Measurements from ENCODE around the gene CNEP1R1. TPM values are rescaled to one million over a fixed set of nuclear protein-coding genes. Genes with fewer than 3 reads are reported as not detected.

Gene CNEP1R1
- total and polyA plus RNA-seq, 3 donors from 2014 or later: 39.7 to 64.1 (median 51.5) TPM

DNA sequence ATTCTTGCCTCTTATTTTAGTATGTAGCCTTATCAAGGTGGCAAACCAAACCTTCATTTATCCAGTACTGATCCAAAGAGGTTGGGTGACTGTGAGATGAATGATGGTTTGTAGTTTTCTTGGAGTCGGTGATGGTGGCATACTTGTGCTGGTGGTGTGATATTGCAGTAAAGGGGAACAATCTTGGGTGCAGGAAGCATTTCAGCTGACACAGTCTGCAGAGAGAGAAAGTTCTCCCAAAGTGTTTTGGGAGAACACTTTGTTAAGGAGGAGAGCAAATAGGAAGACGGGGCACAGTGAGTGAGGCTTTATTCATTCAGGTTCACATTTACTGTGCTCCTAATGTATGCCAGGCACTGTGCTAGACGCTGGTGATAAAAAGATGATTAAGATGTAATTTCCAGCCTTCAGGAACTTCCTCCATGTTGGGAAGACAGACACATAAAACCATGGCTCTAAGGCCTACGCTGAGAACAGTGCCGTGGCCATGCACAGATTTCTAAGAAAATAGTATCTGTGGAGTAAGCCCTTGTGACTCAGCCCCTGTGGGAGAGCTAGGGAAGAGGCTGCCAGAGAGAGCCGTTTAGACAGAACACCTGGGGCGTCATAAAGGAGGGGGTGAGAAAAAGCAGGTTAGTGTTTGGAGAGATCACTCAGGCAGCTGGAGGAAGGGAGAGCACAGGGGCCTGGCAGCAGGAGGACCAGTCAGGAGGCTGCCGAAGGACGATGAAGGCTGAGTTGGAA is 54.5 kb downstream of the CNEP1R1 start:
- intact Hi-C loops (cut with DNase I; ENCODE audit: low total_unique reads): no loop called here
- H3K36me3 ChIP-seq (ENCODE audit: low read depth, missing control alignments): no peaks in the 10 kb centered on the region

DNA sequence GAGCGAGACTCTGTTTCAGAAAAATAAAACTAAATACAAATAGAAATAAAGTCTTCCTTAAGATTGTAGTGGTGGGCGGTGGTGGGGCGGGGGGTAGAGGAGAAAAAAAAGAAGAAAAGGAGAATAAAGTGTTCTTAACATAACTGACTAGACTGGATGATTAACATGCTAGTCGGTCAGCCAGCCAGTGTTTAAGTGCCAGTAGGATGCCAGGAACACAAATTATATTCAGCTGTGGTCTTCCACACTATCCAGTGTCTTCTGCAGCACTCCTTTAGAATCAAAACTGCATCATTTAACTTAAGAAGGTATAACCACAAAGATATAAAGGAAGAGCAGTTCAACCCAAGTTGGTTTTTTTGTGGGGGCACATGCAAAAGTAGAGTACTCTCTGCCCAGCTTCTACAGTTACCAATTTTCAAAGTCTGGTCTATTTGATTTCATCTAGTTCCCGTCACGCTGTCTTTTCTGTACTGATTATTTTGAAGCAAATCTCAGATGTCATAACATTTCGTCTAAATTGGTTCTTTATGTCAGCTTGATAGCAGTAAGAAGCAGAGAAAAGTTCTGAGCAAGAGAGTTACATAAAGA is 56.5 kb downstream of the CNEP1R1 start:
- H3K4me3 ChIP-seq: no peak overlapping the region
- no peaks in the 10 kb centered on the region for H3K4me1 ChIP-seq
- TF ChIP-seq POLR2A (IDR thresholded peaks at IDR 0.05): no peak
- TF ChIP-seq, protein P1, sequence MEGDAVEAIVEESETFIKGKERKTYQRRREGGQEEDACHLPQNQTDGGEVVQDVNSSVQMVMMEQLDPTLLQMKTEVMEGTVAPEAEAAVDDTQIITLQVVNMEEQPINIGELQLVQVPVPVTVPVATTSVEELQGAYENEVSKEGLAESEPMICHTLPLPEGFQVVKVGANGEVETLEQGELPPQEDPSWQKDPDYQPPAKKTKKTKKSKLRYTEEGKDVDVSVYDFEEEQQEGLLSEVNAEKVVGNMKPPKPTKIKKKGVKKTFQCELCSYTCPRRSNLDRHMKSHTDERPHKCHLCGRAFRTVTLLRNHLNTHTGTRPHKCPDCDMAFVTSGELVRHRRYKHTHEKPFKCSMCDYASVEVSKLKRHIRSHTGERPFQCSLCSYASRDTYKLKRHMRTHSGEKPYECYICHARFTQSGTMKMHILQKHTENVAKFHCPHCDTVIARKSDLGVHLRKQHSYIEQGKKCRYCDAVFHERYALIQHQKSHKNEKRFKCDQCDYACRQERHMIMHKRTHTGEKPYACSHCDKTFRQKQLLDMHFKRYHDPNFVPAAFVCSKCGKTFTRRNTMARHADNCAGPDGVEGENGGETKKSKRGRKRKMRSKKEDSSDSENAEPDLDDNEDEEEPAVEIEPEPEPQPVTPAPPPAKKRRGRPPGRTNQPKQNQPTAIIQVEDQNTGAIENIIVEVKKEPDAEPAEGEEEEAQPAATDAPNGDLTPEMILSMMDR (IDR thresholded peaks at IDR 0.05): no peak
- WGBS, 2 donors: 81 to 83% methylated on average over 7 of the region's 7 CpGs
- no peak overlapping the region for H3K27ac ChIP-seq
- no peaks in the 10 kb centered on the region for H3K27me3 ChIP-seq
- intact Hi-C loops (cut with DNase I; ENCODE audit: low total_unique reads): no loop called here
- no peaks in the 10 kb centered on the region for H3K36me3 ChIP-seq (ENCODE audit: low read depth, missing control alignments)
- DNase-seq: no peak
- H3K9me3 ChIP-seq: no peaks in the 10 kb centered on the region

More for the DNA sequence above, 54.5 kb downstream of the CNEP1R1 start:
- 77 to 81% methylated on average over 9 of the region's 9 CpGs for WGBS, 2 donors
- no peaks in the 10 kb centered on the region for H3K27me3 ChIP-seq
- no peaks in the 10 kb centered on the region for H3K9me3 ChIP-seq
- no peak for DNase-seq
- H3K4me3 ChIP-seq: no peak overlapping the region
- H3K27ac ChIP-seq: no peak overlapping the region
- TF ChIP-seq POLR2A (IDR thresholded peaks at IDR 0.05): no peak
- TF ChIP-seq, protein P1 (IDR thresholded peaks at IDR 0.05): no peak
- H3K4me1 ChIP-seq: no peaks in the 10 kb centered on the region

DNA sequence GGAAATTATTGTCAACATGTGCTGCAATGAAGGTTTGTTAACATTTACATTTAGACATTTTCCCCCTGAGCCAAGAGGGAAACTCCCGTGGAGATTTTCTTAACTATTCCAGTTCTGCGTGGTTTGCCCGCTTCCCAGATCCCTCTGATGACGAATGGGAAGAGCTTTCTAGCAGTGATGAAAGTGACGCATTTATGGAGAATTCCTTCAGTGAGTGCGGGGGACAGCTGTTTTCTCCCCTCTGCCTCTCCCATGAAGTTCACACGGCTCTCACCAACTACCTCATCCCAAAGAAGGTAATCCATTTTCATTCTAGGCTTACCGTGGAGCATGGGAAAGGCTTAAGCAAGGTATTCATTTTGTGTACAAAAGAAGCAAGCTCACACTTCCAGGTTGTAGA is 59.0 kb downstream of the CNEP1R1 start:
- WGBS, 2 donors: 90 to 91% methylated on average over 8 of the region's 8 CpGs
- Histone ChIP-seq H3K4me1 (no peaks in the 10 kb centered on the region), H3K27ac (no peak overlapping the region), H3K27me3 (no peaks in the 10 kb centered on the region), H3K36me3 (ENCODE audit: low read depth, missing control alignments) (no peaks in the 10 kb centered on the region), H3K4me3 (no peak overlapping the region), H3K9me3 (no peaks in the 10 kb centered on the region)
- DNase-seq: no peak
- no peak for TF ChIP-seq POLR2A (IDR thresholded peaks at IDR 0.05)
- TF ChIP-seq, protein P1 (IDR thresholded peaks at IDR 0.05): no peak
- intact Hi-C loops (cut with DNase I; ENCODE audit: low total_unique reads): no loop called here

DNA sequence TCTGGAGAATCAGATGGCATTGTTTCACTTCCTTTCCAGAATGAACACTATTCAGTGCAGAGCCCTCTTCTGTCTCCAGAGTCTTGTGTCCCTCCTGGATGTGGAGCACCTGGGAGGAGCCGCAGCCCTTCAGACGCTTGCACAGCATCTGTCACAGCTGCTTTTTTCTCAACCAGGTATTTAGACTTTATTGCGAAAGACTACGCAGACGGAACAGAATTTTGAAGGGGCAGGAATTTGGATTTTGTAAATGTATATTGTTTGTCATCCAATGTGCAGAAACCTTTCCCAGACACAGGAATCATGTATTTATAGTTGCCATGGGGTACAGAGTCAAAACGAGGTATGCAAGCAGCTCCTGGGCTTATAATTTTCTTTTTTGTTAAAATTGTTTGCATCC is 61.2 kb downstream of the CNEP1R1 start:
- H3K27me3 ChIP-seq: no peaks in the 10 kb centered on the region
- TF ChIP-seq, protein P1 (IDR thresholded peaks at IDR 0.05): no peak
- TF ChIP-seq POLR2A (IDR thresholded peaks at IDR 0.05): no peak
- H3K36me3 ChIP-seq (ENCODE audit: low read depth, missing control alignments): no peaks in the 10 kb centered on the region
- intact Hi-C loops (cut with DNase I; ENCODE audit: low total_unique reads): no loop called here
- H3K27ac ChIP-seq: no peak overlapping the region
- H3K4me3 ChIP-seq: no peak overlapping the region
- 92 to 96% methylated on average over 6 of the region's 6 CpGs for WGBS, 2 donors
- no peaks in the 10 kb centered on the region for H3K9me3 ChIP-seq
- H3K4me1 ChIP-seq: no peaks in the 10 kb centered on the region
- DNase-seq: no peak

Small RNAs within 50 kb of the gene (small RNA-seq; reads per million reads assigned to genes)
- gene RF00017: 0 reads per million in 2 donors

Other genes starting within 250 kb of the CNEP1R1 start
- 10 to 100 TPM; 12.1 to 19.0 TPM for gene ZNF423, start 169.1 kb upstream of the CNEP1R1 start, total RNA-seq
- gene ZNF423, start 169.1 kb upstream of the CNEP1R1 start, polyA plus RNA-seq (ENCODE audit: insufficient read depth, low read depth, low replicate concordance): 8.9 TPM
- gene HEATR3, start 40.7 kb downstream of the CNEP1R1 start, total RNA-seq: 10 to 100 TPM; 44.0 to 51.2 TPM
- 13.5 TPM for gene HEATR3, start 40.7 kb downstream of the CNEP1R1 start, polyA plus RNA-seq (ENCODE audit: insufficient read depth, low read depth, low replicate concordance)
- gene TENT4B, start 128.1 kb downstream of the CNEP1R1 start, total RNA-seq: 10 to 100 TPM; 27.5 to 37.6 TPM
- 56.6 TPM for gene TENT4B, start 128.1 kb downstream of the CNEP1R1 start, polyA plus RNA-seq (ENCODE audit: insufficient read depth, low read depth, low replicate concordance)
- 1 to 10 TPM; 5.9 to 9.4 TPM for gene ADCY7, start 241.3 kb downstream of the CNEP1R1 start, total RNA-seq
- 5.9 TPM for gene ADCY7, start 241.3 kb downstream of the CNEP1R1 start, polyA plus RNA-seq (ENCODE audit: insufficient read depth, low read depth, low replicate concordance)